Mesodermal cell (in vitro differentiated cells): ENCODE data around the gene IRAK1.

ENCODE experiments used
- H3K27ac ChIP-seq: 2 replicates; pipeline ENCODE4 v1.7.0; 2013; ENCODE audit warnings: mild to moderate bottlenecking, low read depth, low read length, moderate library complexity; ENCODE audit not compliant: severe bottlenecking
- H3K36me3 ChIP-seq: 2 replicates; pipeline ENCODE4 v1.7.1; 2013; ENCODE audit warnings: mild to moderate bottlenecking, low read length, moderate library complexity; ENCODE audit not compliant: control insufficient read depth, insufficient read depth
- H3K4me1 ChIP-seq: one replicate; pipeline ENCODE4 v1.7.1; 2013; ENCODE audit warnings: mild to moderate bottlenecking, low read length; ENCODE audit not compliant: insufficient read depth, control insufficient read depth, poor library complexity, severe bottlenecking
- H3K4me3 ChIP-seq: 2 replicates; pipeline ENCODE4 v1.7.0; 2013; ENCODE audit warnings: low read length, control low read depth, mild to moderate bottlenecking; ENCODE audit not compliant: insufficient read depth, poor library complexity, severe bottlenecking; ENCODE audit errors: extremely low read depth
- H3K9me3 ChIP-seq: 2 replicates; pipeline ENCODE4 v1.7.1; 2013; ENCODE audit warnings: mild to moderate bottlenecking, low read length, moderate library complexity; ENCODE audit not compliant: control insufficient read depth
- WGBS, 2 experiments: methylation state at CpG; one replicate each; pipeline ENCODE4 v1.1.5; 2013; ENCODE audit warnings: missing lambda C conversion rate in 2 of 2; ENCODE audit not compliant: insufficient coverage in 2 of 2; 5-methylcytosine and 5-hydroxymethylcytosine counted together

IRAK1 gene

DNA sequence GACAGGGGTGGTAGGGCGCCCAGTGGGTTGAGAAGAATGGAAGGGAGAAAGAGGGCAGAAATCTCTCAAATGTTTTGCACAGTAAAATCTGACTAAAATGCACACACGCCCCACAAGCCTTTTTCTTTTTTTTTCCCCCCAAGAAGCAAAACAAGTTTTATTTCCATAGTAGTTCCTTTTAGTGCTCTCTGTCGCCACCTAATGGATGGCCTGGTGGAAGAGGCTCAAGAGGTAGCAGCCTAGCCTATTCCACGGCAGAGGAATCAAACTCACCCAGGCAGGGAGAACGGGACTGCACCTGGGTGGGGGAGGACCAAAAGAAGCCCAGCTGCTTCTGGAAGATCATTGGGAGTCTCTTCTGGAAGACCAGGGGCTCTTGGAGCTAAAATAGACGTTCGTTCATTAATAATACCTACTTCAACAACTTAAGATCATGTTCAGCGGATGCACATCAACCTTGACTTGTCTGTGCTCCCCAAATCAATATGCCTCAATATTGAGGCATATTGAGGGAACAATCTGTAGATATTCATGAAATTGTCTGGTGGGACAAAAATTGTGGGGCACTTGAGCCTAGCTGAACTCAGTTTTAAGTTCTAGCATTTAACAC is 31.6 kb upstream of the IRAK1 start:
- WGBS, 2 experiments = no CpG with 5 or more reads among the region's 8 CpGs
- H3K27ac ChIP-seq = no peak overlapping the region
- H3K36me3 ChIP-seq = peaks cover 20% of the 10 kb centered on the region
- peaks cover 3% of the 10 kb centered on the region for H3K4me1 ChIP-seq
- no peak overlapping the region for H3K4me3 ChIP-seq
- H3K9me3 ChIP-seq = no peaks in the 10 kb centered on the region

- Histone ChIP-seq H3K36me3 (peaks cover 20% of the 10 kb centered on the region), H3K4me3 (no peak overlapping the region), H3K9me3 (no peaks in the 10 kb centered on the region), H3K27ac (no peak overlapping the region), H3K4me1 (peaks cover 3% of the 10 kb centered on the region)
- 87 to 91% methylated on average over 4 to 5 of the region's 7 CpGs for WGBS, 2 experiments
These were observed 30.4 kb upstream of the IRAK1 start for GRCh38 chrX:154050113-154050495.

- Histone ChIP-seq H3K4me3 (no peak overlapping the region), H3K36me3 (peaks cover 20% of the 10 kb centered on the region), H3K4me1 (peaks cover 3% of the 10 kb centered on the region), H3K9me3 (no peaks in the 10 kb centered on the region), H3K27ac (no peak overlapping the region)
- WGBS, 2 experiments = 93 to 97% methylated on average over 8 to 10 of the region's 13 CpGs
These were observed 29.8 kb upstream of the IRAK1 start for GRCh38 chrX:154049209-154050112.

DNA sequence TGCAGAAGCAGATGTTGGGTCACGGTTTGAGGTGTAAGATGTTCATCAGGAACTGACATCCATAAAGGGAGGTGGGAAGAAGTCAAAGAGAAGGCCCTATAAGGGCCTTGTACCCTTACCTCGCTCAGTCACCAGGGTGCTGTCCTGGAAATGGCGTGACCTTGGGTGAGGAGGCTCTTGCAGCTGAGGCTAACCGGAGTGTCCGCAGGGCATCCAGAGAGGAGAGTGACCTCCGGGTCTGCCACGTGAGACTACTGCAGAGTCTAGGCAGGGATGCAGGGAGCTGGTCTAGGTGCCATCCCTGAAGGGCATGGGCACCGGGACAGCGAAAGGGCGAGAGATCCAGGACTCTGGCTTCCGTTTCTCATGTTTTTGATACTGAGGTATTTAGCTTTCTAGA is 28.7 kb upstream of the IRAK1 start:
- WGBS, 2 experiments = 93% methylated on average over 7 of the region's 11 CpGs; no CpG with 5 or more reads in 1 of the 2 experiments
- Histone ChIP-seq H3K9me3 (no peaks in the 10 kb centered on the region), H3K4me3 (no peak overlapping the region), H3K36me3 (peaks cover 19% of the 10 kb centered on the region), H3K4me1 (peaks cover 3% of the 10 kb centered on the region), H3K27ac (no peak overlapping the region)

DNA sequence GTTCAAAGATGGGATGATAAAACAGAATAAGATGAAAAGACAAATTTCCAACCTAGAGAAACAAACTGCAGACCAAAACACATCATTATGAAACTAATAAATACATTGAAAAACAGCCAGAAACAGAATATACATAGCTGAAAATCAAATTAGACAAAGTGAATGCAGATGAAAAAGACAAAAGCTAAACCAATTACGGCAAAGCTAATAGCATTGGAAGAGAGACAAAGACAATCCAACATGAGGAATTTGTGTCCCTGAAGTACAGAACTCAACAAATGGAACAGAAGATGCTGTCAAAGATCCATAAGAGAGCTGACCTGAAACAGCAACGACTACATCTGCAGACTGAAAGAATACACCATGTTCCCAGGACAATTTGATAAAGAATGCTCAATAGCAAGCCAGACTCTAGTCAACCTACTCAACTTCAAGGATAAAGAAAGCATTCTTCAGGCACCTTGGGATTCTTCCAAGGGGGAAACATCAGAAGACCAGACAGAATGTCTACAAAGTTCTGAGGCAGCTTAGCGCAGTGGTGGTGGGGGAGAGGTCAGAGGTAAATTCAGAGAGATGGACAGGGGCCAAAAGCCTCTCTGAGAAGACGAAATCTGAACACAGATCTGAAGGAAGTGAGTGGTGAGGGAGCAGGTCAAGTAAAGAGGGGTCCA is 27.4 kb upstream of the IRAK1 start:
- Histone ChIP-seq H3K27ac (peak overlapping the region; percentile 64), H3K9me3 (no peaks in the 10 kb centered on the region), H3K36me3 (peaks cover 15% of the 10 kb centered on the region), H3K4me1 (peaks cover 2% of the 10 kb centered on the region), H3K4me3 (no peak overlapping the region)
- 92 to 100% methylated on average over 2 of the region's 4 CpGs for WGBS, 2 experiments

- Histone ChIP-seq H3K9me3 (no peaks in the 10 kb centered on the region), H3K27ac (peak overlapping the region; percentile 64)
- WGBS, 2 experiments = 80 to 91% methylated on average over 1 to 4 of the region's 10 CpGs
These were observed 26.5 kb upstream of the IRAK1 start for GRCh38 chrX:154046031-154046781.

DNA sequence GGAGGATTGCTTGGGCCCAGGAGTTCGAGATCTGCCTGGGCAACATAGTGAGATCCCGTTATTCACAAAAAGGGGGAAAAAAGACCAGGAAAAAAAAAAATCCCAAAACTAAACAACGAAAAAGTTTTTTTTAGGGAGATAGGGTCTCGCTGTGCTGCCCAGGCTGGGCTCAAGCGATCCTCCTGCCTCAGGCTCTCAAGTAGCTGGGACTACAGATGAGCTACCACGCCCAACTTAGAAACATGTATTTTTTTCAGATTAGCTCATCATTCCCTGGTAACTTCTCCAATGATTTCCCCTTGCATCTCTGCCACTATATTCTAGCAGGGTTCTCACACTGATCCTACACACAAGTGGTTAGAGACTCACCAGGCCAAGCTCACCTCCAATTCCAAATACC is 24.4 kb upstream of the IRAK1 start:
- H3K9me3 ChIP-seq = no peaks in the 10 kb centered on the region
- H3K27ac ChIP-seq = no peak overlapping the region
- H3K36me3 ChIP-seq = peaks cover 19% of the 10 kb centered on the region
- H3K4me1 ChIP-seq = peaks cover 24% of the 10 kb centered on the region
- WGBS, 2 experiments = 84% methylated on average over 3 of the region's 6 CpGs; no CpG with 5 or more reads in 1 of the 2 experiments
- H3K4me3 ChIP-seq = no peak overlapping the region

More at GRCh38 chrX:154046031-154046781, 26.5 kb upstream of the IRAK1 start:
- H3K36me3 ChIP-seq = peaks cover 15% of the 10 kb centered on the region
- peaks cover 9% of the 10 kb centered on the region for H3K4me1 ChIP-seq
- no peak overlapping the region for H3K4me3 ChIP-seq

DNA sequence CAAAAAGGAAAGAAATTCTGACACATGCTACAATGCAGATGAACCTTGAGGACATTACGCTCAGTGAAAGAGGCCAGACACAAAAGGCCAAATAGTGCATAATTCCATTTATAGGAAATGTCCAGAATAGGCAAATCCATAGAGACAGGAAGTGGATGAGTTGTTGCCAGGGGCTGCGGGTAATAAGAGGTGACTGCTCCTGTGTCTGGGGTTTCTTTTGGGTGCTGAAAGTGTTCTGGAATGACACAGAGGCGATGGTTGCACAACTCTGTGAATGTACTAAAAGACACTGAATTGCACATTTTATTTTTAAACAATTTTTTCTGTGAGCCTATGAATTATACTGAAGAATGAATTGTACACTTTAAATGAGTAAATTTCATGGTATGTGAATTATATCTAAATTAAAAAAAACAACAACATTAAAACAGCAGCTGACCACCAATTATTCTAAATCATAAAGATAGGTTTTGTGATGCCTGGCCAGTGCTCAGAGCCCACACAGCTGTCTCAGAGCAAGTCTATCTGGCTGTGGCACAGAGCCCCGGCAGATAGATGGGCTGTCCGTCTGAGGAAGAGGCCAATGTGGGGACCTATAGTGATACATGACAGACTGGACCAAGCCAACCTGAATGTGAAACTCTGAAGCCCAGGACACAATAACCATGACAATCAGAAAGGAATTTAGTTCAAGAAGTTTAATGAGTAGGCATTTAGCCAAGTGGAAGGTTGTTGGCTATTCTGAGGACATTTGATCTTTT is 23.5 kb upstream of the IRAK1 start:
- Histone ChIP-seq H3K4me1 (peaks cover 24% of the 10 kb centered on the region), H3K36me3 (peaks cover 13% of the 10 kb centered on the region), H3K4me3 (no peak overlapping the region), H3K27ac (no peak overlapping the region), H3K9me3 (no peaks in the 10 kb centered on the region)
- WGBS, 2 experiments = 92% methylated on average over 2 of the region's 5 CpGs; no CpG with 5 or more reads in 1 of the 2 experiments

- peaks cover 4% of the 10 kb centered on the region for H3K36me3 ChIP-seq
- H3K4me1 ChIP-seq = peaks cover 24% of the 10 kb centered on the region
- H3K4me3 ChIP-seq = no peak overlapping the region
- 97 to 100% methylated on average over 6 to 8 of the region's 13 CpGs for WGBS, 2 experiments
- no peaks in the 10 kb centered on the region for H3K9me3 ChIP-seq
- H3K27ac ChIP-seq = peak overlapping the region; percentile 5
These were observed 21.2 kb upstream of the IRAK1 start for GRCh38 chrX:154040863-154041262.
